ENCODE data around the gene HOXA9.

GRCh38 chr7:27121684-27122076 lies 43.7 kb downstream of the HOXA9 start:
- TF ChIP-seq EZH2 (IDR thresholded peaks at IDR 0.05; ENCODE audit: low read length) (no peak), CTCF (optimal IDR thresholded peaks at IDR 0.05 in 1 of 3, IDR thresholded peaks at IDR 0.05 in 1 of 3, conservative IDR thresholded peaks at IDR 0.05 in 1 of 3; ENCODE audit: extremely low read depth in 1 of 3, insufficient read depth in 2 of 3, low read length in 3 of 3) (no peak)

Measured in keratinocyte (primary cell).